Ovary (tissue), 9 donors: ENCODE data around the gene LSM2. TPM values are rescaled to one million over a fixed set of nuclear protein-coding genes. Genes with fewer than 3 reads are reported as not detected.
"Not testable (repeated sequence)": the region's sequence is repeated elsewhere in the genome, so short reads cannot be mapped to it uniquely, and the experiment has no call there.

Experiments used
- DNase-seq, 5 donors: peaks; one replicate each; pipeline ENCODE4 v3.0.0-alpha.2; 2019 to 2020
- H3K27ac ChIP-seq, 2 donors: fragments of 200-600 bp; one replicate each; pipeline versions ENCODE4 v1.5.1 to v1.8.0; 2019 to 2022
- H3K27me3 ChIP-seq: fragments of 200-600 bp; one replicate; pipeline ENCODE4 v1.8.0; 2022
- H3K36me3 ChIP-seq: fragments of 200-600 bp; sonication (generic); one replicate; pipeline ENCODE4 v1.5.1; 2019
- H3K4me1 ChIP-seq: one replicate; pipeline ENCODE4 v1.8.1; 2013; ENCODE audit warnings: mild to moderate bottlenecking, moderate library complexity; ENCODE audit not compliant: insufficient read depth
- H3K4me3 ChIP-seq: fragments of 200-600 bp; sonication (generic); one replicate; pipeline ENCODE4 v1.5.1; 2017
- H3K9me3 ChIP-seq, 2 donors: fragments of 200-600 bp in 1 of 2; sonication (generic) in 1 of 2; one replicate each; pipeline versions ENCODE4 v1.5.1 to v1.8.1; 2013 to 2019; ENCODE audit warnings: mild to moderate bottlenecking in 1 of 2, moderate library complexity in 1 of 2
- EP300 ChIP-seq: sonication (generic); formaldehyde crosslinking; IDR thresholded peaks from one replicate; pipeline ENCODE4 v1.6.1; 2017; ENCODE audit warnings: antibody characterized with exemption
- POLR2A ChIP-seq: fragments of 450-650 bp; IDR thresholded peaks from one replicate; pipeline ENCODE4 v1.6.1; 2017; ENCODE audit warnings: antibody characterized with exemption, mild to moderate bottlenecking, moderate library complexity
- WGBS, 3 donors: extraction: QIAGEN DNeasy Blood & Tissue Kit in 1 of 3; methylation state at CpG; one replicate each; pipeline versions ENCODE4 v1.1.5 to v1.1.7; 2013 to 2017; 5-methylcytosine and 5-hydroxymethylcytosine counted together
- intact Hi-C, 4 donors: fragments of 100-400 bp; cut with DNase I; formaldehyde crosslinking; loops; one replicate each; pipeline versions ENCODE4 v1.11.0 to v1.15.1; 2022 to 2023
- polyA plus RNA-seq, 2 donors: library from polyadenylated mRNA; stranded (reverse); fragments of 200-250 nt in 1 of 2; fragments of 350-450 nt in 1 of 2; fragmentation: Illumina TruSeq in 1 of 2; extraction: RNeasy Lipid Tissue Mini Kit (QIAGEN cat#74804) in 1 of 2; gene quantifications; one replicate each; pipeline ENCODE4 v1.2.3, GENCODE V29; 2013 to 2014
- total RNA-seq, 7 donors: library from RNA; depleted of rRNA in 2 of 7; stranded (reverse); fragments of >200 nt in 2 of 7; fragmentation: NEBNext Ultra II Directional in 3 of 7; extraction: Animal tissue kit (Norgen Biotek cat#: 25700) in 3 of 7; gene quantifications; one replicate each; pipeline versions ENCODE4 v1.1.0 to v1.2.4, GENCODE V29; 2016 to 2023
- TF ChIP-seq, protein P1 (sequence below), 3 donors: fragments of 450-650 bp in 2 of 3; fragments of 200-600 bp in 1 of 3; IDR thresholded peaks; one replicate each; pipeline versions ENCODE4 v1.5.1 to v1.8.0; 2016 to 2022; ENCODE audit warnings: antibody characterized with exemption in 3 of 3, mild to moderate bottlenecking in 1 of 3
- donor health status: DM: no; HTN: no; CAD: no; lungs with moderate emphysema.
- donor health status: DM: no; HTN: no; CAD: no.
- donor health status: Bipolar disorder and iron deficiency.
- donor health status: DM: yes; HTN: yes; CAD: no.
- donor health status: DM: no; HTN: no; CAD: no.
- donor health status: DM: yes; HTN: yes; CAD: no.

Gene LSM2
- total and polyA plus RNA-seq, 9 donors = 35.9 to 90.7 (median 47.6) TPM

GRCh38 chr6:31822036-31822821, 15.5 kb upstream of the LSM2 start:
- H3K36me3 ChIP-seq = no peaks in the 10 kb centered on the region
- no peaks in the 10 kb centered on the region for H3K27me3 ChIP-seq
- H3K4me3 ChIP-seq = peak overlapping the region; percentile 46
- peaks cover 3% of the 10 kb centered on the region for H3K4me1 ChIP-seq
- peak; percentile 85 for TF ChIP-seq POLR2A
- peak; percentile 18 for TF ChIP-seq EP300
- TF ChIP-seq, protein P1, sequence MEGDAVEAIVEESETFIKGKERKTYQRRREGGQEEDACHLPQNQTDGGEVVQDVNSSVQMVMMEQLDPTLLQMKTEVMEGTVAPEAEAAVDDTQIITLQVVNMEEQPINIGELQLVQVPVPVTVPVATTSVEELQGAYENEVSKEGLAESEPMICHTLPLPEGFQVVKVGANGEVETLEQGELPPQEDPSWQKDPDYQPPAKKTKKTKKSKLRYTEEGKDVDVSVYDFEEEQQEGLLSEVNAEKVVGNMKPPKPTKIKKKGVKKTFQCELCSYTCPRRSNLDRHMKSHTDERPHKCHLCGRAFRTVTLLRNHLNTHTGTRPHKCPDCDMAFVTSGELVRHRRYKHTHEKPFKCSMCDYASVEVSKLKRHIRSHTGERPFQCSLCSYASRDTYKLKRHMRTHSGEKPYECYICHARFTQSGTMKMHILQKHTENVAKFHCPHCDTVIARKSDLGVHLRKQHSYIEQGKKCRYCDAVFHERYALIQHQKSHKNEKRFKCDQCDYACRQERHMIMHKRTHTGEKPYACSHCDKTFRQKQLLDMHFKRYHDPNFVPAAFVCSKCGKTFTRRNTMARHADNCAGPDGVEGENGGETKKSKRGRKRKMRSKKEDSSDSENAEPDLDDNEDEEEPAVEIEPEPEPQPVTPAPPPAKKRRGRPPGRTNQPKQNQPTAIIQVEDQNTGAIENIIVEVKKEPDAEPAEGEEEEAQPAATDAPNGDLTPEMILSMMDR (IDR thresholded peaks at IDR 0.05) = no peak
- peak; percentile 84 to 92 (median 87) for DNase-seq
- H3K27ac ChIP-seq = peak overlapping the region; percentile 90 to 98
- H3K9me3 ChIP-seq = no peaks in the 10 kb centered on the region
- intact Hi-C loops = no loop called here
- 1 to 2% (median 2%) methylated on average over 24 to 25 of the region's 25 CpGs for WGBS, 3 donors

- intact Hi-C loops = no loop called here
- Histone ChIP-seq H3K27ac (peak overlapping the region; percentile 90 to 98), H3K27me3 (no peaks in the 10 kb centered on the region), H3K36me3 (no peaks in the 10 kb centered on the region), H3K4me1 (peaks cover 3% of the 10 kb centered on the region), H3K4me3 (peak overlapping the region; percentile 46), H3K9me3 (no peaks in the 10 kb centered on the region)
- WGBS, 3 donors = 2 to 3% (median 3%) methylated on average over 39 of the region's 39 CpGs
- peak; percentile 55 for TF ChIP-seq POLR2A
- TF ChIP-seq, protein P1 (IDR thresholded peaks at IDR 0.05) = peak in 1 of 3 donors; percentile 18
- TF ChIP-seq EP300 = no peak
- DNase-seq = peak; percentile 73 to 82 (median 79)
Observed at GRCh38 chr6:31821301-31822035, 14.7 kb upstream of the LSM2 start.

DNA sequence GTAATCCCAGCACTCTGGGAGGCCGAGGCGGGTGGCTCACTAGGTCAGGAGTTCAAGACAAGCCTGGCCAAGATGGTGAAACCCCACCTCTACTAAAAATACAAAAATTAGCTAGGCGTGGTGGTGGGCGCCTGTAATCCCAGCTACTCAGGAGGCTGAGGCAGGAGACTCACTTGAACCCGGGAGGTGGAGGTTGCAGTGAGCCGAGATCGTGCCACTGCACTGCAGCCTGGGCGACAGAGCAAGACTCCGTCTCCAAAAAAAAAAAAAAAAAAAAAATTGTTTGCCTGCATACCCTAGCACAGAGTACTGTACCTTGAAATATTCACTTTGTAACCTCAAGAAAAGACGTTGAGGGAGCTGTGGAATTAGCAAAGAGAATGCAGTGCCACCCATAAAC, 13.6 kb upstream of the LSM2 start:
- H3K27me3 ChIP-seq, H3K4me3 ChIP-seq, H3K36me3 ChIP-seq, intact Hi-C loops, H3K9me3 ChIP-seq, DNase-seq, H3K4me1 ChIP-seq: not testable (repeated sequence)
- H3K27ac ChIP-seq = peak overlapping the region in 1 of 2 donors; percentile 98
- 90 to 92% (median 91%) methylated on average over 10 of the region's 10 CpGs for WGBS, 3 donors

DNA sequence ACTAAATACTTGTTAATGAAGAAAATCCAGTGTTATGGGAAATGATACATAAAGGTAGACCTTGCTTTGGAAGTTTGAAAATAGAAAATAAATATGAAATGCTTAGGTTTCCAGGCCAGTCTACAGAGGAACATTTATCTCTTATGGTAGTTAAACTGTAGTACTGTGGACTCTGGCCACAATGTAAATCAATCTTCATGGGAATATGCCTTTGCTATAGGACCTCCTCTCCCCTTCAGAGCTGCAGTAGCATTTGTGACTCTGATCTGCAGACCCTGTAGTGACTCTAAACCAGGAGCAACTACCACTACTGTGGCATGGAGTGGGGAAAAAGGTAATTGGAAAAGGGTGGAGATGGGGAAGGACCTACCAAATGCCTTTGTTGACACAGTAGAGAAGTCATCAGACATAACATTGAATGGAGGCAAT, 13.1 kb upstream of the LSM2 start:
- H3K4me1 ChIP-seq = no peaks in the 10 kb centered on the region
- no peak for DNase-seq
- no peaks in the 10 kb centered on the region for H3K36me3 ChIP-seq
- no peaks in the 10 kb centered on the region for H3K27me3 ChIP-seq
- TF ChIP-seq EP300 = no peak
- TF ChIP-seq, protein P1 (IDR thresholded peaks at IDR 0.05) = no peak
- no peak for TF ChIP-seq POLR2A
- H3K9me3 ChIP-seq = no peaks in the 10 kb centered on the region
- intact Hi-C loops = no loop called here
- no peak overlapping the region for H3K4me3 ChIP-seq
- H3K27ac ChIP-seq = no peak overlapping the region

GRCh38 chr6:31817929-31818511, 11.3 kb upstream of the LSM2 start:
- H3K27me3 ChIP-seq, H3K4me1 ChIP-seq, H3K9me3 ChIP-seq, intact Hi-C loops, H3K27ac ChIP-seq, DNase-seq, H3K36me3 ChIP-seq: not testable (repeated sequence)
- 79 to 85% (median 83%) methylated on average over 8 of the region's 8 CpGs for WGBS, 3 donors
- H3K4me3 ChIP-seq = peak overlapping the region; percentile 35

DNA sequence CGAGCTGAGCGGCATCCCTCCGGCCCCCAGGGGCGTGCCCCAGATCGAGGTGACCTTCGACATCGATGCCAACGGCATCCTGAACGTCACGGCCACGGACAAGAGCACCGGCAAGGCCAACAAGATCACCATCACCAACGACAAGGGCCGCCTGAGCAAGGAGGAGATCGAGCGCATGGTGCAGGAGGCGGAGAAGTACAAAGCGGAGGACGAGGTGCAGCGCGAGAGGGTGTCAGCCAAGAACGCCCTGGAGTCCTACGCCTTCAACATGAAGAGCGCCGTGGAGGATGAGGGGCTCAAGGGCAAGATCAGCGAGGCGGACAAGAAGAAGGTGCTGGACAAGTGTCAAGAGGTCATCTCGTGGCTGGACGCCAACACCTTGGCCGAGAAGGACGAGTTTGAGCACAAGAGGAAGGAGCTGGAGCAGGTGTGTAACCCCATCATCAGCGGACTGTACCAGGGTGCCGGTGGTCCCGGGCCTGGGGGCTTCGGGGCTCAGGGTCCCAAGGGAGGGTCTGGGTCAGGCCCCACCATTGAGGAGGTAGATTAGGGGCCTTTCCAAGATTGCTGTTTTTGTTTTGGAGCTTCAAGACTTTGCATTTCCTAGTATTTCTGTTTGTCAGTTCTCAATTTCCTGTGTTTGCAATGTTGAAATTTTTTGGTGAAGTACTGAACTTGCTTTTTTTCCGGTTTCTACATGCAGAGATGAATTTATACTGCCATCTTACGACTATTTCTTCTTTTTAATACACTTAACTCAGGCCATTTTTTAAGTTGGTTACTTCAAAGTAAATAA, 10.6 kb upstream of the LSM2 start:
- peak overlapping the region; percentile 35 for H3K4me3 ChIP-seq
- H3K36me3 ChIP-seq, H3K27ac ChIP-seq, H3K4me1 ChIP-seq, H3K9me3 ChIP-seq, H3K27me3 ChIP-seq, intact Hi-C loops: not testable (repeated sequence)
- peak in 1 of 5 donors; percentile 52 for DNase-seq
- WGBS, 3 donors = 57 to 67% (median 65%) methylated on average over 12 to 15 of the region's 37 CpGs
